Right lung (tissue), 5 donors: Measurements from ENCODE around the gene GAN. TPM values are rescaled to one million over a fixed set of nuclear protein-coding genes. Genes with fewer than 3 reads are reported as not detected.
"Not testable (repeated sequence)": the region's sequence is repeated elsewhere in the genome, so short reads cannot be mapped to it uniquely, and the experiment has no call there.

ENCODE experiments used
- DNase-seq, 2 donors: peaks; one replicate each; pipeline ENCODE4 v3.0.0-alpha.2; 2013
- polyA plus RNA-seq, 5 donors: library from polyadenylated mRNA; unstranded; fragments of 120-200 nt; gene quantifications; one replicate each; pipeline versions ENCODE4 v1.2.1 to v1.2.3, GENCODE V29; 2013; ENCODE audit warnings: inconsistent platforms in 1 of 5, low replicate concordance in 1 of 5; ENCODE audit not compliant: insufficient read length in 5 of 5, insufficient read depth in 1 of 5

The GAN gene
- polyA plus RNA-seq, 5 donors = 2.3 to 4.2 (median 3.4) TPM

- DNase-seq = no peak
Measured at GRCh38 chr16:81397879-81398520, 83.2 kb downstream of the GAN start.

- DNase-seq = no peak
Measured at GRCh38 chr16:81399909-81400308, 85.1 kb downstream of the GAN start.

- no peak for DNase-seq
Measured at GRCh38 chr16:81401035-81401950, 86.5 kb downstream of the GAN start.

- no peak for DNase-seq
Measured at GRCh38 chr16:81403208-81403600, 88.4 kb downstream of the GAN start.

- DNase-seq = peak; percentile 72 to 77
Measured at GRCh38 chr16:81403601-81404391, 89.0 kb downstream of the GAN start.

GRCh38 chr16:81405002-81405401, 90.2 kb downstream of the GAN start:
- DNase-seq = not testable (repeated sequence)

GRCh38 chr16:81405702-81406113, 90.9 kb downstream of the GAN start:
- DNase-seq = no peak

- no peak for DNase-seq
Measured at GRCh38 chr16:81408409-81408950, 93.7 kb downstream of the GAN start.

GRCh38 chr16:81409016-81409556, 94.3 kb downstream of the GAN start:
- no peak for DNase-seq

- DNase-seq = no peak
Measured at GRCh38 chr16:81410643-81411293, 96.0 kb downstream of the GAN start.

GRCh38 chr16:81413245-81413990, 98.7 kb downstream of the GAN start:
- DNase-seq = no peak

- DNase-seq = no peak
Measured at GRCh38 chr16:81415751-81416150, 101.0 kb downstream of the GAN start.

GRCh38 chr16:81416749-81417148, 102.0 kb downstream of the GAN start:
- no peak for DNase-seq

- DNase-seq = no peak
Measured at GRCh38 chr16:81417210-81417609, 102.4 kb downstream of the GAN start.

- DNase-seq = no peak
Measured at GRCh38 chr16:81419806-81420205, 105.0 kb downstream of the GAN start.

GRCh38 chr16:81421126-81421525, 106.4 kb downstream of the GAN start:
- no peak for DNase-seq

- DNase-seq = no peak
Measured at GRCh38 chr16:81421536-81421935, 106.8 kb downstream of the GAN start.

GRCh38 chr16:81422153-81422552, 107.4 kb downstream of the GAN start:
- DNase-seq = not testable (repeated sequence)

GRCh38 chr16:81424771-81425170, 110.0 kb downstream of the GAN start:
- DNase-seq = no peak

- no peak for DNase-seq
Measured at GRCh38 chr16:81427219-81427618, 112.5 kb downstream of the GAN start.
